H9 (cell line): ENCODE results near the gene DFFB. TPM values are rescaled to one million over a fixed set of nuclear protein-coding genes. Genes with fewer than 3 reads are reported as not detected.

Experiments used
- DNase-seq: peaks from one replicate; pipeline ENCODE4 v3.0.0-alpha.2; 2017
- H2AFZ ChIP-seq: one replicate; pipeline ENCODE4 v1.6.1; 2013; ENCODE audit warnings: mild to moderate bottlenecking, low read length, control low read depth, moderate library complexity
- H2AK5ac ChIP-seq: 2 replicates; pipeline ENCODE4 v1.6.1; 2013; ENCODE audit warnings: low read length, control low read depth, mixed read lengths; ENCODE audit not compliant: insufficient read length
- H2BK120ac ChIP-seq: one replicate; pipeline ENCODE4 v1.6.1; 2013; ENCODE audit warnings: low read depth, mild to moderate bottlenecking, low read length, control low read depth, inconsistent platforms; ENCODE audit not compliant: poor library complexity, severe bottlenecking
- H2BK12ac ChIP-seq: 2 replicates; pipeline ENCODE4 v1.6.1; 2013; ENCODE audit warnings: low read length, control low read depth, mixed read lengths, low read depth; ENCODE audit not compliant: insufficient read length
- H2BK15ac ChIP-seq: 2 replicates; pipeline ENCODE4 v1.6.1; 2013; ENCODE audit warnings: low read depth, low read length, control low read depth
- H2BK20ac ChIP-seq: one replicate; pipeline ENCODE4 v1.6.1; 2013; ENCODE audit warnings: low read depth, mild to moderate bottlenecking, low read length, control low read depth, inconsistent platforms; ENCODE audit not compliant: poor library complexity, severe bottlenecking
- H2BK5ac ChIP-seq: 2 replicates; pipeline ENCODE4 v1.6.1; 2013; ENCODE audit warnings: low read length, control low read depth, mixed read lengths; ENCODE audit not compliant: insufficient read length
- H3K14ac ChIP-seq: 2 replicates; pipeline ENCODE4 v1.6.1; 2013; ENCODE audit warnings: low read length, control low read depth; ENCODE audit not compliant: insufficient read depth
- H3K18ac ChIP-seq: 2 replicates; pipeline ENCODE4 v1.6.1; 2013; ENCODE audit warnings: low read depth, mild to moderate bottlenecking, mixed read lengths, low read length, control low read depth; ENCODE audit not compliant: insufficient read length
- H3K23ac ChIP-seq: 2 replicates; pipeline ENCODE4 v1.6.1; 2013; ENCODE audit warnings: low read length, control low read depth, mixed read lengths, low read depth; ENCODE audit not compliant: insufficient read length
- H3K23me2 ChIP-seq: 2 replicates; pipeline ENCODE4 v1.6.1; 2013; ENCODE audit warnings: low read depth, mild to moderate bottlenecking, mixed read lengths, low read length, control low read depth; ENCODE audit not compliant: insufficient read length, poor library complexity, severe bottlenecking
- H3K27ac ChIP-seq: 2 replicates; pipeline ENCODE4 v1.5.1; 2013; ENCODE audit warnings: low read length, control low read depth, mixed read lengths, low read depth; ENCODE audit not compliant: insufficient read length
- H3K27me3 ChIP-seq: 2 replicates; pipeline ENCODE4 v1.6.1; 2013; ENCODE audit warnings: low read length, control low read depth, inconsistent platforms; ENCODE audit not compliant: insufficient read depth
- H3K4ac ChIP-seq: 2 replicates; pipeline ENCODE4 v1.6.1; 2013; ENCODE audit warnings: low read depth, mild to moderate bottlenecking, control low read depth, inconsistent platforms, low read length, moderate library complexity
- H3K4me1 ChIP-seq: 2 replicates; pipeline ENCODE4 v1.6.1; 2013; ENCODE audit warnings: low read length, control low read depth, inconsistent platforms; ENCODE audit not compliant: insufficient read depth
- H3K4me2 ChIP-seq: 2 replicates; pipeline ENCODE4 v1.6.1; 2013; ENCODE audit warnings: low read length, control low read depth, mixed read lengths; ENCODE audit not compliant: insufficient read length, insufficient read depth
- H3K56ac ChIP-seq: 2 replicates; pipeline ENCODE4 v1.6.1; 2013; ENCODE audit warnings: low read depth, mild to moderate bottlenecking, mixed read lengths, low read length, control low read depth; ENCODE audit not compliant: insufficient read length
- H3K79me1 ChIP-seq: 2 replicates; pipeline ENCODE4 v1.6.1; 2013; ENCODE audit warnings: low read depth, mild to moderate bottlenecking, moderate library complexity, low read length, control low read depth, inconsistent platforms; ENCODE audit not compliant: insufficient read depth, poor library complexity, severe bottlenecking
- H3K79me2 ChIP-seq: 2 replicates; pipeline ENCODE4 v1.6.1; 2013; ENCODE audit warnings: low read length, control low read depth, inconsistent platforms; ENCODE audit not compliant: insufficient read depth
- H3K9ac ChIP-seq: 2 replicates; pipeline ENCODE4 v1.6.1; 2013; ENCODE audit warnings: low read length, control low read depth, mixed read lengths; ENCODE audit not compliant: insufficient read length; ENCODE audit errors: extremely low read depth
- H3K9me3 ChIP-seq: one replicate; pipeline ENCODE4 v1.6.1; 2013; ENCODE audit warnings: low read depth, low read length, inconsistent platforms; ENCODE audit not compliant: control insufficient read depth
- H3T11ph ChIP-seq: one replicate; pipeline ENCODE4 v1.6.1; 2013; ENCODE audit warnings: mild to moderate bottlenecking, low read length, control low read depth, inconsistent platforms
- H4K20me1 ChIP-seq: one replicate; pipeline ENCODE4 v1.6.1; 2013; ENCODE audit not compliant: control insufficient read depth, insufficient read length, insufficient read depth
- H4K5ac ChIP-seq: 2 replicates; pipeline ENCODE4 v1.6.1; 2013; ENCODE audit warnings: low read depth, mild to moderate bottlenecking, mixed read lengths, low read length, control low read depth; ENCODE audit not compliant: insufficient read length
- H4K8ac ChIP-seq: replicated peaks from 2 replicates; pipeline ENCODE4 v1.6.1; 2013; ENCODE audit warnings: low read length, control low read depth, mixed read lengths, low read depth; ENCODE audit not compliant: insufficient read length
- H4K91ac ChIP-seq: 2 replicates; pipeline ENCODE4 v1.6.1; 2013; ENCODE audit warnings: low read depth, mild to moderate bottlenecking, moderate library complexity, mixed read lengths, low read length, control low read depth; ENCODE audit not compliant: insufficient read length
- H3K27ac Mint-ChIP-seq, 3 experiments: 2 replicates in 2 of 3; 3 replicates in 1 of 3; pipeline ENCODE4 v1.8.0; 2020 to 2021; ENCODE audit warnings: mixed read lengths in 3 of 3, mild to moderate bottlenecking in 1 of 3, moderate library complexity in 1 of 3
- H3K27me3 Mint-ChIP-seq: 2 replicates; pipeline ENCODE4 v1.8.0; 2021; ENCODE audit warnings: low read depth, mild to moderate bottlenecking, moderate library complexity, mixed read lengths
- H3K36me3 Mint-ChIP-seq, 3 experiments: 2 replicates in 2 of 3; 3 replicates in 1 of 3; pipeline ENCODE4 v1.8.0; 2020 to 2021; ENCODE audit warnings: low read depth in 3 of 3, mixed read lengths in 3 of 3; ENCODE audit not compliant: insufficient read depth in 1 of 3
- H3K4me1 Mint-ChIP-seq, 2 experiments: 2 replicates each; pipeline ENCODE4 v1.8.0; 2020; ENCODE audit warnings: mixed read lengths in 2 of 2
- H3K4me3 Mint-ChIP-seq, 2 experiments: 2 replicates in 1 of 2; 3 replicates in 1 of 2; pipeline ENCODE4 v1.8.0; 2020 to 2021; ENCODE audit warnings: mild to moderate bottlenecking in 2 of 2, mixed read lengths in 2 of 2, moderate library complexity in 1 of 2
- H3K9me3 Mint-ChIP-seq, 2 experiments: 2 replicates in 1 of 2; 3 replicates in 1 of 2; pipeline ENCODE4 v1.8.0; 2020; ENCODE audit warnings: mild to moderate bottlenecking in 2 of 2, mixed read lengths in 2 of 2, moderate library complexity in 1 of 2
- CTCF ChIP-seq: fragments of 200-600 bp; sonication (generic); conservative IDR thresholded peaks from 3 replicates; pipeline ENCODE4 v1.8.0; 2021; ENCODE audit warnings: antibody characterized with exemption, mild to moderate bottlenecking
- WGBS: extraction: QIAGEN DNeasy Blood & Tissue Kit; methylation state at CpG from one replicate; pipeline ENCODE4 v1.1.7; 2013; ENCODE audit warnings: missing lambda C conversion rate, low lambda C conversion rate, mixed read lengths; ENCODE audit not compliant: insufficient read length; ENCODE audit errors: extremely low coverage; 5-methylcytosine and 5-hydroxymethylcytosine counted together
- total RNA-seq: library from RNA; stranded (reverse); gene quantifications from 2 replicates; pipeline ENCODE4 v1.2.1, GENCODE V29; 2021

The DFFB gene
- total RNA-seq, 1 experiment from 2014 or later: 9.7 TPM

GRCh38 chr1:3807769-3808168, 49.5 kb upstream of the DFFB start:
- H3K79me1 ChIP-seq: no peaks in the 10 kb centered on the region
- H2BK12ac ChIP-seq: no peak overlapping the region
- Mint-ChIP-seq H3K4me1 (peaks cover 6 to 7% of the 10 kb centered on the region in 2 experiments), H3K27me3 (peaks cover 35% of the 10 kb centered on the region), H3K4me3 (no peak overlapping the region), H3K9me3 (peaks cover 51 to 53% of the 10 kb centered on the region in 2 experiments), H3K27ac (no peak overlapping the region), H3K36me3 (peaks cover 10 to 12% (median 10%) of the 10 kb centered on the region in 3 experiments)
- no CpG with 5 or more reads among the region's 5 CpGs for WGBS
- H3K4me1 ChIP-seq: no peaks in the 10 kb centered on the region
- no peak overlapping the region for H3T11ph ChIP-seq
- no peak overlapping the region for H4K91ac ChIP-seq
- no peak overlapping the region for H3K14ac ChIP-seq
- H3K79me2 ChIP-seq: no peaks in the 10 kb centered on the region
- no peak overlapping the region for H4K8ac ChIP-seq
- H4K5ac ChIP-seq: no peak overlapping the region
- peaks cover 13% of the 10 kb centered on the region for H3K9me3 ChIP-seq
- H2BK20ac ChIP-seq: no peak overlapping the region
- H2BK5ac ChIP-seq: no peak overlapping the region
- no peak overlapping the region for H2AFZ ChIP-seq
- H3K4me2 ChIP-seq: no peak overlapping the region
- H3K18ac ChIP-seq: no peak overlapping the region
- H3K27me3 ChIP-seq: no peaks in the 10 kb centered on the region
- no peak overlapping the region for H2AK5ac ChIP-seq
- H3K23me2 ChIP-seq: no peaks in the 10 kb centered on the region
- no peak for TF ChIP-seq CTCF
- H2BK15ac ChIP-seq: no peak overlapping the region
- DNase-seq: no peak
- no peak overlapping the region for H3K27ac ChIP-seq
- H4K20me1 ChIP-seq: no peaks in the 10 kb centered on the region
- H2BK120ac ChIP-seq: no peak overlapping the region
- no peak overlapping the region for H3K4ac ChIP-seq
- H3K23ac ChIP-seq: no peak overlapping the region
- H3K9ac ChIP-seq: no peak overlapping the region
- no peak overlapping the region for H3K56ac ChIP-seq
